ENCODE results near the gene ADCY9. TPM values are rescaled to one million over a fixed set of nuclear protein-coding genes. Genes with fewer than 3 reads are reported as not detected.

The ADCY9 gene
- total RNA-seq, 1 experiment from 2014 or later: 7.0 TPM

- H3K36me3 ChIP-seq (ENCODE audit: insufficient read depth, low read length, poor library complexity, severe bottlenecking): no peaks in the 10 kb centered on the region
- no peaks in the 10 kb centered on the region for H3K27me3 ChIP-seq (replicated peaks; ENCODE audit: insufficient read depth, low read depth, low read length, poor library complexity)
- no peak overlapping the region for H3K27ac ChIP-seq (ENCODE audit: low read depth, low read length, poor library complexity, severe bottlenecking)
- ChIA-PET CTCF (no interaction called here), POLR2A (ENCODE audit: low non-redundant PET) (interaction anchor here (0.6 kb wide), 1 partner anchor 133 kb away, joined by 3 read pairs; no protein-coding TSS in a partner anchor)
- intact Hi-C loops (cut with micrococcal nuclease; ENCODE audit: unreplicated experiment): no loop called here
- peaks cover 29% of the 10 kb centered on the region for H3K9me3 ChIP-seq (ENCODE audit: low read depth, low read length, poor library complexity, severe bottlenecking)
- BruUV-seq (replicated peaks): no TSS peak
- TF ChIP-seq CTCF (conservative IDR thresholded peaks at IDR 0.05; ENCODE audit: low read depth, low read length) (no peak), EZH2 (IDR thresholded peaks at IDR 0.05; ENCODE audit: borderline replicate concordance, low read depth, low read length, poor library complexity, severe bottlenecking) (no peak)
- H3K4me1 ChIP-seq (ENCODE audit: insufficient read depth, low read length, poor library complexity, severe bottlenecking): no peaks in the 10 kb centered on the region
- DNase-seq (ENCODE audit: low spot score): no peak
- no peak overlapping the region for H3K4me3 ChIP-seq (ENCODE audit: low read depth, low read length, poor library complexity, severe bottlenecking)
Measured at GRCh38 chr16:4064950-4065352, 51.3 kb downstream of the ADCY9 start.

- POLR2A ChIA-PET (ENCODE audit: low non-redundant PET): no interaction called here
- peaks cover 29% of the 10 kb centered on the region for H3K9me3 ChIP-seq (ENCODE audit: low read depth, low read length, poor library complexity, severe bottlenecking)
- CTCF ChIA-PET: no interaction called here
- intact Hi-C loops (cut with micrococcal nuclease; ENCODE audit: unreplicated experiment): no loop called here
- H3K27ac ChIP-seq (ENCODE audit: low read depth, low read length, poor library complexity, severe bottlenecking): no peak overlapping the region
- DNase-seq (ENCODE audit: low spot score): no peak
- no peak overlapping the region for H3K4me3 ChIP-seq (ENCODE audit: low read depth, low read length, poor library complexity, severe bottlenecking)
- no peaks in the 10 kb centered on the region for H3K27me3 ChIP-seq (replicated peaks; ENCODE audit: insufficient read depth, low read depth, low read length, poor library complexity)
- H3K36me3 ChIP-seq (ENCODE audit: insufficient read depth, low read length, poor library complexity, severe bottlenecking): no peaks in the 10 kb centered on the region
- TF ChIP-seq EZH2 (IDR thresholded peaks at IDR 0.05; ENCODE audit: borderline replicate concordance, low read depth, low read length, poor library complexity, severe bottlenecking) (no peak), CTCF (conservative IDR thresholded peaks at IDR 0.05; ENCODE audit: low read depth, low read length) (no peak)
- BruUV-seq (replicated peaks): no TSS peak
- peaks cover 4% of the 10 kb centered on the region for H3K4me1 ChIP-seq (ENCODE audit: insufficient read depth, low read length, poor library complexity, severe bottlenecking)
Measured at GRCh38 chr16:4062212-4062802, 53.9 kb downstream of the ADCY9 start.

GRCh38 chr16:4060823-4061222, 55.4 kb downstream of the ADCY9 start:
- BruUV-seq (replicated peaks): no TSS peak
- POLR2A ChIA-PET (ENCODE audit: low non-redundant PET): no interaction called here
- Histone ChIP-seq H3K27me3 (replicated peaks; ENCODE audit: insufficient read depth, low read depth, low read length, poor library complexity) (no peaks in the 10 kb centered on the region), H3K36me3 (ENCODE audit: insufficient read depth, low read length, poor library complexity, severe bottlenecking) (no peaks in the 10 kb centered on the region), H3K4me1 (ENCODE audit: insufficient read depth, low read length, poor library complexity, severe bottlenecking) (peaks cover 4% of the 10 kb centered on the region), H3K4me3 (ENCODE audit: low read depth, low read length, poor library complexity, severe bottlenecking) (no peak overlapping the region), H3K9me3 (ENCODE audit: low read depth, low read length, poor library complexity, severe bottlenecking) (peaks cover 29% of the 10 kb centered on the region), H3K27ac (ENCODE audit: low read depth, low read length, poor library complexity, severe bottlenecking) (no peak overlapping the region)
- no peak for TF ChIP-seq CTCF (conservative IDR thresholded peaks at IDR 0.05; ENCODE audit: low read depth, low read length)
- TF ChIP-seq EZH2 (IDR thresholded peaks at IDR 0.05; ENCODE audit: borderline replicate concordance, low read depth, low read length, poor library complexity, severe bottlenecking): no peak
- DNase-seq (ENCODE audit: low spot score): no peak
- CTCF ChIA-PET: no interaction called here
- intact Hi-C loops (cut with micrococcal nuclease; ENCODE audit: unreplicated experiment): no loop called here

All from A673 (cell line).